GM15510 (cell line): ENCODE data around the gene KCNJ6.

Source experiments
- POLR2A ChIP-seq: IDR thresholded peaks from 3 replicates; pipeline ENCODE4 v1.6.1; 2011; ENCODE audit warnings: borderline replicate concordance; ENCODE audit not compliant: insufficient read length; ENCODE audit errors: extremely low read depth

The KCNJ6 gene

DNA sequence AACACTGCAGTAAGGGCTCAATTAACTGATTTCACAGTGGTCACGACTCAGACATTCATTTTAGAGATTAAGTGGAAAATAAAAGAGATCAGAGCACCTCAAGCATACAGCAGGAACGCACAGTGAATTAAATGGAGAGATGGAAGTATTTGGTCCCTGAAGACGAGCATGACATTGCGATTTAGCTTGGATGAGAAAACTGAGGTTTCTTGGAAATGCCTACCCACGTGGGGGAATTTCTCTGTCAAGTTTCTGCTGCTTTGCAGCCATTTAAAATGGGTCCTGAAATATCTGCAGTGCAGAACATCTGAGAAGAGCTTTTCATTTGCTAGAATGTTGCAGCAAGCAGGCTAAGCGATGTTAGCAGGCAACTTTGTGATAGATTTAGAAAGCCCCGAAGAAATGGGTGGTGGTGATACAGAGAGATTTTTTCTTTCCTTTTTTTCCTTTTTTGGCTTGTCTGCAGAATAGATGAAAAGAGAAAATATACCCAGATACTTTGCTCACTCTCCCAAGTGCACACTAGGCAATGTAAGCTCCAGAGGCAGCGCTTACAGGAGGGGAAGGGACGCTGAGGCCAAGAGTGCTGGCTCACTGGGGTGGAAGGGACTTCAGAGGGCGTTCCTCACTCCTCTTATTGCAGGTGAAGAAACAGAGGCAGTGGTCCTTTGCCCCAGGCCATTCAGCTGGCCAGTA is 258.0 kb downstream of the KCNJ6 start:
- TF ChIP-seq POLR2A, result no peak

GRCh38 chr21:37656899-37657298 is 259.4 kb downstream of the KCNJ6 start:
- TF ChIP-seq POLR2A, result no peak

- no peak for TF ChIP-seq POLR2A
These were observed 260.5 kb downstream of the KCNJ6 start for GRCh38 chr21:37655611-37656300.

DNA sequence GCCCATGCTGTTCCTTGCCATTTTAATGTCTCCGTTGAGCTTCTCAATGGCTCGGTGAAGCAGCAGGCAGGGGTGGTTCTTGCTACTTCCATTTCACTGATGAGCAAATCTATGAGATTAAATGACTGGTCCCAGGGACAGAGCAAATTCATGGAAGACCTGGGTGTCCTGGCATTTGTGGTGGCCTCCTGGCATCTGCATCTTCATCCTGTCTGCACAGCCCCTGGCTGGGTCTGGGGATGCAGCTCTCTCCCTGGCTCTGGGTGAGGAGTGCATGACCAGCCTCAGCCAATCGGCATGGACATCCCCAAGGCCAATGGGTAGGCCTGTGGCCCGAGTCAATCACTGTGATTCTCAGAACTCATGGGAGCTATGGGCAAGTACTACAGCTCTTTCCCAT is 261.7 kb downstream of the KCNJ6 start:
- TF ChIP-seq POLR2A, result no peak

DNA sequence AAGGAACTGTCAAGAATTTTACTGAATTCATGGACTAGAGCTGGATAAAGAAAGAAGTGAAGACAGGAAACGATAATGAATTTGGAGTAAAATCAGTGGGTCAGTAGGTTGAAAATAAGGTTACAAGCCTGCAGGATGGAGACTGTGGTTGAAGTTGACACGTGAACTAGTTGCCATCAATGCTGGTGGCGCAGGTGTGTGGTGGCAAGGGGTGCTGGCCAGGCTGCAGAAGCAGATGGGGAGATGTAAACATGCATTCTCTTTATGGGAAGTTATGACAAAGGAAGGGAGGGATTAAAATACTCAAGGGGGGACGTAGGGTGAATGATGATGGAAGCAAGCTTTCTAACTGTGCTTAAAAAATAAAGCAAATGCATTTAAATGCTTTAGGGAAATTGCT is 263.1 kb downstream of the KCNJ6 start:
- no peak for TF ChIP-seq POLR2A

GRCh38 chr21:37647781-37648180 is 268.5 kb downstream of the KCNJ6 start:
- TF ChIP-seq POLR2A, result no peak

DNA sequence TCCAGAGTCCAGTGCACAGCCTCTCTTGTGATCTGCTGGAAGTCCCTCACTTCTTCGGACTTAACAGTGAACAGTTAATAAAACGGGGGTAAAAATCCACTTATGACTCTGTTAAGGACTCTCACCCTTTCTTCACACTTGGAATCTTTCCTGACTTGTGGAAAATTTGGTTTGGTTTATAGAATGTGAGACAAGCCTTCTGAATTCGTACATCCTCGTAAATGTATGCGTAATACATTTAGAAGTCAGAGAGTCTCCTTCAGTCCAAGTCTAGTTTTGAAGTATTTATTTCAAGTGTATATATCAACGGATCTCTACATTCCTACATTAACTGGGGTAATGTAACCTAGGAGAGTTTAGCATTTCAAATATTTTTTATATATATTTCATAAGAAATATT is 270.4 kb downstream of the KCNJ6 start:
- TF ChIP-seq POLR2A, result no peak

DNA sequence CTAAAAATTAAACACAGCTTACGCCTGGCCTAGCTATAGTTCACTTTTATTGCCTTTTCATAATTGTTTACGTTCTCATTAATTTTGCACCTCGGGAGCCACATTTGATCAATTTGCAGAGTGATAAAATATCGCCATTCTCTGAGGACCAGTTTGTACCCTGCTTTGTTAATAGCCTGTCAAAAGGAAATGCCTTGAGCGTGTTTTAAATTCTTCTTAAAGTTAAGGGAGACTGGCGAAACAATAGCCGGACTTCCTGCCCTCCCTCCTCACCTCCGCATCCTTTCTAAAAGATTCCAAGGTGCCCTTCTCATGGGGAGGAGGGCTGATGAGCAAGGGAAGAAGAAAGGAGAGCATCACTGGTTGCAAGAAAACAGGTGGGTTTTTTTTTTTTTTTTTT is 271.6 kb downstream of the KCNJ6 start:
- TF ChIP-seq POLR2A, result no peak

- no peak for TF ChIP-seq POLR2A
These were observed 273.8 kb downstream of the KCNJ6 start for GRCh38 chr21:37642493-37642892.

GRCh38 chr21:37639756-37640155 is 276.5 kb downstream of the KCNJ6 start:
- TF ChIP-seq POLR2A, result no peak

DNA sequence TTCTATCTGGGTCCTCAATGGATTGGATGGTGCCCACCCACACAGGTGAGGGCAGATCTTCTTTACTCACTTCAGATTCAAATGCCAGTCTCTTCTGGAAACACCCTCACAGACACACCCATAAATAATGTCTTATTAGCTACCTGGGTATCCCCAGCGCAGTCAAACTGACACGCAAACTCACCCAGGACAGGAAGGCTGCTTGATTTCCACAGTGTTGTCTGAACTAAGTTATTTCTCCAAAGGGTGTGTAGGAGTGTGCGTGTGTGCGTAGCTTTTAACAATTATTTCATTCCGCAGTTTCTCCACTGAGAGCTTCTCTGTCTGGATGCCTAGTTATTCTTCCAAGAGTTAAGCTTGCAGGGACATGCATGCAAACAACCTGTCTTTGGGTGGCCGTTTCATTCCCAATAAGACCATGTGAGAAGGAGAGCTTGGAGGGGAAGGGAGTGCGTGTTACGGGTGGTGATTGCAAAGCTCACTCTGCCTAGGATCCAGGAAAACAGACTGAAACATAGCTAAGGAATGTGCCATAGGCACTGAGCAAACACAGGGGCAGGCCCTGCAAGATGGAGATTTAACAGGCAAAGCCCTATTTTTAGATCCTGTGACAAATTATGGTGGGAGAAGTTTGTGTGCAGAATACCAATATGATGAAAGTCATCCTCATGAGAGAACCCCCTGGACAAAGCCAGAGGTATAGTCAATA is 280.0 kb downstream of the KCNJ6 start:
- TF ChIP-seq POLR2A, result no peak

DNA sequence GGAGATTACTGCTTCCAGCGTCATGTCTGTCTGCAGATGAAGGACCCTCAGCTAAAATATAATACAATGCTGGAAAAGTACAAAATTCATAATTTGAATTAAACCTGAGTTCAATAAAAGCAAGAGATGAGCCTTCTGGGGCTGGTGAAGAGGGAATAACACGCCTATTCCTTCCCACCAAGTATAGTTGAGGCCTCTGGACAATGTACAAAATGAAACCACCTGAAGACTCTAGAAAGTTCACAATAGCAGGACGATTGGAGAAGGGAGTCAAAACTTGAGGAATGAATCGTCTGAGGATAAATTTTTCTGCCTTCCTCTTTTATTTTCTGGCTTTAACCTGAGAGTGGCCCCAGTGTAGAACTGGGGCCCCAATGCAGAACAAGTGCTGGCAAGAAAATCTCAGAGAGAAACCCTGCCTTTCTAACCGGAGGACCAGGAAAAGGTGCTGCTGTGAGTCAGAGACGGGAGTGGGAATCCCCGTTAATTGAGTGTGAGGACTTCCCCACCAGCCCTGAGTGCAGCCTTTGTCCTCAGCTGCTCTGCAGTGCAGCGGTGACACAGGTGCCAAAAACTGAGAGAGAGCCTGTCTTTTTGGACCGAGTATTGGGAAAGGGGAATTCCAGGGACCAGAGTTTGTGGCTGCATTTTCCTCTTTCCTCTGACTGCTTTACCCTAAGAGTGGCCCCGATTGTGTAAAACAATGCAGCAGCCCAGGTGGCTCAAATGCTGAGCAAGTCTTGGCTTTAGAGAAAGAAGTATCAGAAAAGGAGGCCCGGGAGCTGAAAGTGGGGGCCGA is 284.7 kb downstream of the KCNJ6 start:
- TF ChIP-seq POLR2A, result no peak

DNA sequence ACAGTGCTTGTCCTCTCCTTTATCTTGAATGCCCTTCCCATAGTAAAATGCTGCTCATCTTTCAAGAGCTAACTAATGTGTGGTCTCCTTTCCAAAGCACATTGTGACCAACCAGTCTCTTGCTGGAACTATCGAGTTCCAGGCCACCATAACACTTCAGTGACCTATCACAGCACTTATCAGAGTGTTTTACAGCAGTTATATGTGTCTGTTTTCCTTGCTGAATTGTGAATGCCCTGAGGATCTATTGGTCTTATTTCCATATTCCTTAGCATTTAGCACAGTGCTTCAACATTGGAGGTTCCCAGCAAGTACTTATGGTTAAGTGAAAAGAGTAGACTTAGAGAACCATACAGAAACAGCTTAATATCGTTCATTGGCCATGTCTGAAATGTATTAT is 285.4 kb downstream of the KCNJ6 start:
- no peak for TF ChIP-seq POLR2A

GRCh38 chr21:37628362-37628761 is 287.9 kb downstream of the KCNJ6 start:
- TF ChIP-seq POLR2A, result no peak

DNA sequence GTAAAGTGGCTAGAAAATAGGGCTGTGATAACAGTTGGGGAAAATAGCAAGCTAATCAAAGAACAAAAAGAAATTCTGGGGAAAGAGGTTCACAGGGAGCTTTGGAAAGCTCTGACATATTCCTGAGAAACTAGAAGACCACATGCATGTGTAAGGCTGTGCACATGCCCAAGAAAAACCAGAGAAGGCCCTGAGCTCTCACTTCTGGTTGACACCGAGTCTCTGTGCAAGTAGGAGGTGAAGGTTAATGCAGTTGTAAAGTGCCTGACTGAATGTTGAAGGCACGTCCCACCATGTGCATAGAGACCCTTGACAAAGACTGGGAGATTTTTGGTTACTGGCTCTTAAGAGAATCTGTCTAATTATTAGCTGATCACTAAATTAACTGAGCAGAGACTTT is 288.7 kb downstream of the KCNJ6 start:
- no peak for TF ChIP-seq POLR2A

DNA sequence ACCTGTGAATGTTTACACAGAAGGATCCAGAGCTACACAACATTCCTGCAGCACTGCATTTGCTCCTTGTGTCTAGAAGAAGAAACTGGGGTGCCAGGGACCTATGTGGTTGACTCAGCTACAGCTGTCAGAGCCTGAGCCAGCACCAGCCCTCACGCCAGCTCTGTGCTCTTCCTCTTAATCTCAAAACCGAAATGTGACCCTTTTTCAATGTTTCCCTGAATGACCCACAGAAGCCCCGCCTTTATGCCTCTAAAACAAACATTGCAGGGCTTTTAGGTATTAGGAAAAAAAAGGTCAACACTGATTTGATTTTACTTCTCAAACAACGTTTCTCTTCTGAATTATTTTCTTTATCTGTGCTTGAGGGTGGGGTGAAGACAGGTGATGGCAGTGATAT is 289.2 kb downstream of the KCNJ6 start:
- TF ChIP-seq POLR2A, result no peak

DNA sequence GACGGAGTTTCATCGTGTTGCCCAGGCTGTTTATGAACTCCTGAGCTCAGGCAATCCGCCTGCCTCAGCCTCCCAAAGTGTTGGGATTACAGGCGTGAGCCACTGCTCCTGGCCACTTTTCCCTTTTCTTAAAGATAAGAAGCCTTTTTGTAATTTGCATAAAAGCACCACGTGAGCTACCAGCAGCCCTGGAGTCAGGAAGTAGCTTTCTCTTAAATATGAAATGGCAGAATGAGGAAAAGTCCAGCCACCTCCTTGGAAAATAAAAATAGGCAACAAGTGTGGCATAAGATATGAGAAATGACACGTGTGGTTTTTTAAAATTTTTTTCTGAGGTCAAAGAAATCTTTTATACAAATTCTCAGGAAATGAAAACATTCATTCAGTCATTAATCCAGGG is 289.9 kb downstream of the KCNJ6 start:
- no peak for TF ChIP-seq POLR2A
